Trophoblast cell (in vitro differentiated cells and primary cell): ENCODE measurements around the gene CARD18.

Experiments used
- DNase-seq, 2 donors: peaks; one replicate each; pipeline ENCODE4 v3.0.0-alpha.2; 2016
- H2AFZ ChIP-seq: 2 replicates; pipeline ENCODE4 v1.6.1; 2013; ENCODE audit warnings: low read length, moderate library complexity, mild to moderate bottlenecking; ENCODE audit not compliant: insufficient read depth, poor library complexity
- H2AK5ac ChIP-seq: 2 replicates; pipeline ENCODE4 v1.6.1; 2013; ENCODE audit warnings: mild to moderate bottlenecking, low read length
- H2BK120ac ChIP-seq: 2 replicates; pipeline ENCODE4 v1.6.1; 2013; ENCODE audit warnings: low read length, mild to moderate bottlenecking, moderate library complexity; ENCODE audit not compliant: insufficient read depth, poor library complexity
- H2BK12ac ChIP-seq: 2 replicates; pipeline ENCODE4 v1.6.1; 2013; ENCODE audit warnings: mild to moderate bottlenecking, low read length, moderate library complexity
- H2BK5ac ChIP-seq: 2 replicates; pipeline ENCODE4 v1.6.1; 2013; ENCODE audit warnings: low read length, low read depth, moderate library complexity, mild to moderate bottlenecking; ENCODE audit not compliant: poor library complexity
- H3K14ac ChIP-seq: 2 replicates; pipeline ENCODE4 v1.6.1; 2013; ENCODE audit warnings: mild to moderate bottlenecking, low read length
- H3K18ac ChIP-seq: 2 replicates; pipeline ENCODE4 v1.6.1; 2013; ENCODE audit warnings: mild to moderate bottlenecking, low read length
- H3K23ac ChIP-seq: 2 replicates; pipeline ENCODE4 v1.6.1; 2013; ENCODE audit warnings: low read length
- H3K27ac ChIP-seq: 2 replicates; pipeline ENCODE4 v1.5.1; 2013; ENCODE audit warnings: low read depth, mild to moderate bottlenecking, inconsistent platforms, low read length, moderate library complexity
- H3K27me3 ChIP-seq: 2 replicates; pipeline ENCODE4 v1.6.1; 2013; ENCODE audit warnings: inconsistent platforms, mild to moderate bottlenecking, low read length, moderate library complexity; ENCODE audit not compliant: insufficient read depth
- H3K36me3 ChIP-seq, 2 experiments: 1 replicate in 1 of 2; 2 replicates in 1 of 2; pipeline ENCODE4 v1.6.1; 2013; ENCODE audit warnings: low read length in 2 of 2, mild to moderate bottlenecking in 2 of 2, moderate library complexity in 1 of 2; ENCODE audit not compliant: insufficient read depth in 2 of 2, control insufficient read depth in 1 of 2
- H3K4ac ChIP-seq: 2 replicates; pipeline ENCODE4 v1.6.1; 2013; ENCODE audit warnings: low read depth, mild to moderate bottlenecking, low read length, moderate library complexity
- H3K4me1 ChIP-seq, 2 experiments: 1 replicate in 1 of 2; 2 replicates in 1 of 2; pipeline ENCODE4 v1.6.1; 2013; ENCODE audit warnings: low read length in 2 of 2, mild to moderate bottlenecking in 2 of 2, moderate library complexity in 1 of 2; ENCODE audit not compliant: insufficient read depth in 2 of 2, control insufficient read depth in 1 of 2
- H3K4me2 ChIP-seq: 2 replicates; pipeline ENCODE4 v1.6.1; 2013; ENCODE audit warnings: inconsistent platforms, mild to moderate bottlenecking, low read length, moderate library complexity
- H3K4me3 ChIP-seq: 2 replicates; pipeline ENCODE4 v1.5.1; 2013; ENCODE audit warnings: mild to moderate bottlenecking, low read depth, low read length, inconsistent platforms
- H3K79me1 ChIP-seq: one replicate; pipeline ENCODE4 v1.6.1; 2013; ENCODE audit warnings: low read length
- H3K79me2 ChIP-seq: 2 replicates; pipeline ENCODE4 v1.6.1; 2013; ENCODE audit warnings: low read length, mild to moderate bottlenecking; ENCODE audit not compliant: control insufficient read depth, insufficient read depth, poor library complexity
- H3K9ac ChIP-seq: 2 replicates; pipeline ENCODE4 v1.6.1; 2013; ENCODE audit warnings: mild to moderate bottlenecking, low read length
- H3K9me3 ChIP-seq: 2 replicates; pipeline ENCODE4 v1.6.1; 2013; ENCODE audit warnings: low read depth, mild to moderate bottlenecking, control low read depth, inconsistent platforms, low read length; ENCODE audit not compliant: insufficient read depth
- H4K12ac ChIP-seq: 2 replicates; pipeline ENCODE4 v1.6.1; 2013; ENCODE audit warnings: low read depth, mild to moderate bottlenecking, low read length, moderate library complexity
- H4K8ac ChIP-seq: 2 replicates; pipeline ENCODE4 v1.6.1; 2013; ENCODE audit warnings: low read depth, mild to moderate bottlenecking, low read length, moderate library complexity
- H4K91ac ChIP-seq: one replicate; pipeline ENCODE4 v1.6.1; 2013; ENCODE audit warnings: low read depth, mild to moderate bottlenecking, low read length, moderate library complexity
- WGBS: extraction: QIAGEN DNeasy Blood & Tissue Kit; methylation state at CpG from one replicate; pipeline ENCODE4 v1.1.7; 2013; ENCODE audit warnings: missing lambda C conversion rate; ENCODE audit not compliant: insufficient read length, insufficient coverage; ENCODE audit errors: extremely low coverage; 5-methylcytosine and 5-hydroxymethylcytosine counted together

Gene CARD18

DNA sequence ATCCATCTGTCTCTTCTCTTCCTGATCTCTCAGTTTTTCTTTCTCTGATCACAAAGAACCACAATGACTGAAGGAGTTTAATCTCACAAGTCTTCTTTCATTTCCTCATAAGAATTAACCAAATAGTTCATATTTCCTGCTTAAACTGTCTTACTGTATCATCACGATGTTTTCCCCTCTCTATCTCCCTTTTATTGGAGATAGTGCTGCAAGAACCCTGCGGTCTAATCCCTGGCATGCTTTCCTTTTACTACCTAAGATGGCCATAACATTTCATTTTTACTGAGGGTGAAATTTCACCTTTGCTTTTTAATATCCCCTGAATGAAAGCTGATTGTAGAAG, 28.9 kb downstream of the CARD18 start:
- no peak overlapping the region for H3K27ac ChIP-seq
- H3K27me3 ChIP-seq: no peaks in the 10 kb centered on the region

DNA sequence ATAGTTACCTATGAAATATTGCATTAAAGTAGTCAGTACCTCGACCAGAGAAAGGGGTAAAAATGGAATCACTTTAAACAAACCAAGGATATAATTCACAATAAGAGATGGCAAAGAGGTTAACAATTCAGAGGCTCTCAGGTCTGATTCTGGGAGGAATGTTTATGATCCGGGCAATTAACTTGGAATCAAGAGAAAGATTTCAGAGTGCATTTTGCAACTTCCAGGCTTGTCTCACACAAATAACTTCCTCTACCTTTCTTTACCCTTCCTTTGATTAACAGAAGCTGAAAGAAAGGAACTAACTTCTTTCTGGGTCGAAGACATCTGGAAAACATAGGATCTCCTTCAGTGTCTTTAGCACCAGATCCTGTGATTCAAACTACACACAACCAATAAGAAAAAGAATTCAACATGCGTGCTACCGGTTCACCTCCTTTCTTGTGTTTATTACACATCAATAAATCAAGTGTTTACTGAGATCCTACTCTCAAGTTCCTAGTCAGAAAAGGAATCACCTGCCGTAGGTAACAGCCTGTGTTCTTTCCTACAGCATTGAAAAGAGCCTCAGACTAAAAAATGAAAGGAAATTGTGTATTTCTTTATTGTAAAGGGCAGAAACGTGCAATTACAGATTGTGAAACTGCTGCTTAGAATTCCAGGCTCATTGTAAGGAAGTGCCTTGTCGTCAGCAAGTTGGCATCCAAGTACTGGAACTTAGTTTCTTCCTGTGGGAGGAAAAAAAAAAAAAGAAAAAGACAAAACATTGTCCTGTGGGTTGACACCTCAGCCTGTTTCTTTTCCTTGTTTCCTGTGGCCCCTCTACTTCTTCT, 29.5 kb downstream of the CARD18 start:
- Histone ChIP-seq H3K9me3 (no peaks in the 10 kb centered on the region), H3K79me2 (no peaks in the 10 kb centered on the region), H2AK5ac (no peak overlapping the region), H3K4me1 (peaks cover 0 to 5% of the 10 kb centered on the region in 2 experiments), H3K4ac (no peak overlapping the region), H3K79me1 (no peaks in the 10 kb centered on the region), H4K8ac (no peak overlapping the region), H2BK120ac (no peak overlapping the region), H3K27me3 (no peaks in the 10 kb centered on the region), H2BK12ac (no peak overlapping the region), H3K4me3 (no peak overlapping the region), H2BK5ac (no peak overlapping the region), H3K23ac (no peak overlapping the region), H3K18ac (no peak overlapping the region), H4K12ac (no peak overlapping the region), H4K91ac (no peak overlapping the region), H3K14ac (no peak overlapping the region), H3K27ac (no peak overlapping the region), H3K4me2 (no peak overlapping the region), H3K36me3 (no peaks in the 10 kb centered on the region), H3K9ac (no peak overlapping the region), H2AFZ (no peak overlapping the region)
- peak in 1 of 2 donors; percentile 44 for DNase-seq
- no CpG with 5 or more reads among the region's 8 CpGs for whole genome bisulfite sequencing

More for the DNA sequence above, 28.9 kb downstream of the CARD18 start:
- Histone ChIP-seq H3K18ac (no peak overlapping the region), H3K4me1 (peaks cover 0 to 5% of the 10 kb centered on the region in 2 experiments), H4K91ac (no peak overlapping the region), H3K9ac (no peak overlapping the region), H3K79me2 (no peaks in the 10 kb centered on the region), H2AK5ac (no peak overlapping the region), H3K36me3 (no peaks in the 10 kb centered on the region), H3K79me1 (no peaks in the 10 kb centered on the region), H3K9me3 (no peaks in the 10 kb centered on the region), H2BK12ac (no peak overlapping the region), H3K14ac (no peak overlapping the region), H3K23ac (no peak overlapping the region), H3K4ac (no peak overlapping the region), H4K12ac (no peak overlapping the region), H4K8ac (no peak overlapping the region), H2BK120ac (no peak overlapping the region), H2AFZ (no peak overlapping the region), H2BK5ac (no peak overlapping the region), H3K4me2 (no peak overlapping the region), H3K4me3 (no peak overlapping the region)
- no peak for DNase-seq
- no CpG with 5 or more reads among the region's 2 CpGs for WGBS

DNA sequence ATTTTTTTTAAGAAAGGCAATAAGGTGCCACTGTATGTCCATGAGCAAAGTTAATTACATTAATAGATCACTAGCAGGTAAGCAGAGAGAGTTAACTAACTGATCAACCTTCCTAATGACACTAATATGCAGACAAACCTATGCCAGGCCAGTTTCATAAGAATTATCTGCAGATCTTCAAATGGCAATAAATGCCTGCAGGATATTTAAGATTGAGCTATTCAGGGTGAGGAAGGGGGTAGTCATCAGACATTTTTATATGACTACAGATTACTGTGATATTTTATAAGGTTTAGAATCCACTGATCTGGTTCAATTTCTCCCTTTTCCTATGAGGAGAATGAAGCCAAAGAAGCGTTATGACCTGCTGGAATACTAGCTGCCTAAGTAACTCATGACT, 30.2 kb downstream of the CARD18 start:
- Histone ChIP-seq H2BK5ac (no peak overlapping the region), H3K27ac (no peak overlapping the region), H4K91ac (no peak overlapping the region), H3K36me3 (no peaks in the 10 kb centered on the region), H3K18ac (no peak overlapping the region), H2AK5ac (no peak overlapping the region), H3K27me3 (no peaks in the 10 kb centered on the region), H3K4me1 (peaks cover 0 to 5% of the 10 kb centered on the region in 2 experiments), H2AFZ (no peak overlapping the region), H3K9me3 (no peaks in the 10 kb centered on the region), H4K12ac (no peak overlapping the region), H3K4ac (no peak overlapping the region), H3K23ac (no peak overlapping the region), H4K8ac (no peak overlapping the region), H3K79me2 (no peaks in the 10 kb centered on the region), H3K79me1 (no peaks in the 10 kb centered on the region), H3K9ac (no peak overlapping the region), H3K4me2 (no peak overlapping the region), H2BK12ac (no peak overlapping the region), H3K4me3 (no peak overlapping the region), H3K14ac (no peak overlapping the region), H2BK120ac (no peak overlapping the region)
- no CpG with 5 or more reads among the region's 1 CpG for WGBS
- DNase-seq: no peak

DNA sequence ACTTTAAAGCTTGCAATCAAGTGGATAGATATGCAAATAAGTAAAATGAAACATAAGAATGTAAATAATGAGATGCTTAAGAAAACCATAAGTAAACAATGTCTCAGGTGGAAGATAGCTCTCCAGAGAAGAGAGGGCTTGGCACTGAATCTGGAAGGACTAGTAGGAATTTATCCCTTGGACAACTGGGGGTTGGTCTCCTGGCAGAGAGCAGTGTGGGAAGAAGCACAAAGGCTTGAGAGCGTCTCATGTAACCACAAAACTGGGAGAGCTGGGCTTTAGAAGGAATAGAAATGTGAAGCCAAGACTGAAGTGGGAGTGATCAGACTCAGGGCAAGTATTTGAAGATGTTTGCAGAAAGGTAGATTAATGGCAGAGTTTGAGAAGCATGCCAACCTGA, 31.3 kb downstream of the CARD18 start:
- H3K4me2 ChIP-seq: no peak overlapping the region
- H3K23ac ChIP-seq: no peak overlapping the region
- no peak overlapping the region for H3K4me3 ChIP-seq
- no peak overlapping the region for H2BK5ac ChIP-seq
- H2BK120ac ChIP-seq: peak overlapping the region; percentile 46
- no CpG with 5 or more reads among the region's 1 CpG for WGBS
- no peak overlapping the region for H2BK12ac ChIP-seq
- no peak overlapping the region for H3K14ac ChIP-seq
- H3K9me3 ChIP-seq: no peaks in the 10 kb centered on the region
- H3K36me3 ChIP-seq: no peaks in the 10 kb centered on the region
- no peak overlapping the region for H4K91ac ChIP-seq
- no peaks in the 10 kb centered on the region for H3K27me3 ChIP-seq
- H3K18ac ChIP-seq: no peak overlapping the region
- no peak overlapping the region for H3K27ac ChIP-seq
- no peak overlapping the region for H3K4ac ChIP-seq
- H2AK5ac ChIP-seq: no peak overlapping the region
- H4K12ac ChIP-seq: no peak overlapping the region
- H4K8ac ChIP-seq: no peak overlapping the region
- H2AFZ ChIP-seq: no peak overlapping the region
- no peak overlapping the region for H3K9ac ChIP-seq
- peaks cover 0 to 5% of the 10 kb centered on the region in 2 experiments for H3K4me1 ChIP-seq
- no peaks in the 10 kb centered on the region for H3K79me1 ChIP-seq
- no peaks in the 10 kb centered on the region for H3K79me2 ChIP-seq
- DNase-seq: no peak
